Psoas muscle (tissue), 8 donors: Measurements from ENCODE around the gene FAM118A. TPM values are rescaled to one million over a fixed set of nuclear protein-coding genes. Genes with fewer than 3 reads are reported as not detected.
A peak's percentile ranks its signal among the peaks of the same experiment; 100 is the strongest.

ENCODE experiments used
- ATAC-seq, 4 donors: fragments of 200-7000 bp; cut with Tn5 transposase; one replicate each; pipeline ENCODE4 v1.9.1; 2020; ENCODE audit warnings: moderate library complexity in 3 of 4, mild to moderate bottlenecking in 2 of 4
- DNase-seq, 2 donors: peaks; one replicate each; pipeline ENCODE4 v3.0.0-alpha.2; 2020
- H3K27ac ChIP-seq: fragments of 200-600 bp; one replicate; pipeline ENCODE4 v1.8.0; 2022
- H3K27me3 ChIP-seq, 3 donors: fragments of 200-600 bp in 1 of 3; one replicate each; pipeline versions ENCODE4 v1.6.1 to v1.8.0; 2013 to 2022; ENCODE audit warnings: low read length in 2 of 3, mild to moderate bottlenecking in 2 of 3, moderate library complexity in 1 of 3; ENCODE audit not compliant: insufficient read depth in 3 of 3
- H3K36me3 ChIP-seq, 2 donors: fragments of 200-600 bp in 1 of 2; one replicate each; pipeline versions ENCODE4 v1.6.1 to v1.8.0; 2013 to 2022; ENCODE audit warnings: low read depth in 1 of 2, mild to moderate bottlenecking in 1 of 2, moderate library complexity in 1 of 2; ENCODE audit not compliant: insufficient read depth in 1 of 2
- H3K4me1 ChIP-seq: fragments of 200-600 bp; one replicate; pipeline ENCODE4 v1.8.0; 2022
- H3K4me3 ChIP-seq: fragments of 200-600 bp; one replicate; pipeline ENCODE4 v1.8.0; 2022; ENCODE audit warnings: mild to moderate bottlenecking
- H3K9me3 ChIP-seq: fragments of 200-600 bp; one replicate; pipeline ENCODE4 v1.8.0; 2022
- WGBS, 3 donors: extraction: QIAGEN DNeasy Blood & Tissue Kit; methylation state at CpG; one replicate each; pipeline versions ENCODE4 v1.1.6 to v1.1.7; 2013; 5-methylcytosine and 5-hydroxymethylcytosine counted together
- intact Hi-C, 2 donors: fragments of 100-400 bp; cut with DNase I; formaldehyde crosslinking; loops; one replicate each; pipeline versions ENCODE4 v1.11.0 to v1.14.2; 2022
- polyA plus RNA-seq, 3 donors: library from polyadenylated mRNA; stranded (reverse); fragments of 200-250 nt; gene quantifications; one replicate each; pipeline ENCODE4 v1.2.3, GENCODE V29; 2013
- total RNA-seq, 4 donors: library from RNA; stranded (reverse); fragmentation: NEBNext Ultra II Directional in 2 of 4; extraction: Animal tissue kit (Norgen Biotek cat#: 25700) in 2 of 4; gene quantifications; one replicate each; pipeline versions ENCODE4 v1.2.1 to v1.2.4, GENCODE V29; 2021 to 2023
- TF ChIP-seq, protein P1 (sequence below): fragments of 200-600 bp; IDR thresholded peaks from one replicate; pipeline ENCODE4 v1.8.0; 2022; ENCODE audit warnings: antibody characterized with exemption
- donor health status: healthy with polysubstance abuse.
- donor health status: DM: no; HTN: no; CAD: no; lungs with moderate emphysema.
- donor health status: Bipolar disorder and iron deficiency.
- donor health status: healthy.
- donor health status: DM: yes; HTN: yes; CAD: no.
- donor health status: DM: no; HTN: no; CAD: no.
- donor health status: DM: no; HTN: no; CAD: no.
- donor health status: DM: yes; HTN: yes; CAD: no.

FAM118A gene
- total and polyA plus RNA-seq, 7 donors = 5.8 to 25.5 (median 16.1) TPM

- Histone ChIP-seq H3K36me3 (no peaks in the 10 kb centered on the region), H3K27me3 (no peaks in the 10 kb centered on the region), H3K4me3 (no peak overlapping the region), H3K9me3 (no peaks in the 10 kb centered on the region), H3K27ac (peak overlapping the region; percentile 46), H3K4me1 (peaks cover 13% of the 10 kb centered on the region)
- WGBS, 3 donors = 46 to 65% (median 59%) methylated on average over 12 to 14 of the region's 14 CpGs
- intact Hi-C loops = loop anchor here in 1 of 2 donors (5.0 kb wide), 1 partner anchor 161 kb away; no protein-coding TSS in a partner anchor
- ATAC-seq = no peak
- DNase-seq = no peak
- TF ChIP-seq, protein P1, sequence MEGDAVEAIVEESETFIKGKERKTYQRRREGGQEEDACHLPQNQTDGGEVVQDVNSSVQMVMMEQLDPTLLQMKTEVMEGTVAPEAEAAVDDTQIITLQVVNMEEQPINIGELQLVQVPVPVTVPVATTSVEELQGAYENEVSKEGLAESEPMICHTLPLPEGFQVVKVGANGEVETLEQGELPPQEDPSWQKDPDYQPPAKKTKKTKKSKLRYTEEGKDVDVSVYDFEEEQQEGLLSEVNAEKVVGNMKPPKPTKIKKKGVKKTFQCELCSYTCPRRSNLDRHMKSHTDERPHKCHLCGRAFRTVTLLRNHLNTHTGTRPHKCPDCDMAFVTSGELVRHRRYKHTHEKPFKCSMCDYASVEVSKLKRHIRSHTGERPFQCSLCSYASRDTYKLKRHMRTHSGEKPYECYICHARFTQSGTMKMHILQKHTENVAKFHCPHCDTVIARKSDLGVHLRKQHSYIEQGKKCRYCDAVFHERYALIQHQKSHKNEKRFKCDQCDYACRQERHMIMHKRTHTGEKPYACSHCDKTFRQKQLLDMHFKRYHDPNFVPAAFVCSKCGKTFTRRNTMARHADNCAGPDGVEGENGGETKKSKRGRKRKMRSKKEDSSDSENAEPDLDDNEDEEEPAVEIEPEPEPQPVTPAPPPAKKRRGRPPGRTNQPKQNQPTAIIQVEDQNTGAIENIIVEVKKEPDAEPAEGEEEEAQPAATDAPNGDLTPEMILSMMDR = no peak
Measured at GRCh38 chr22:45262931-45263462, 46.7 kb upstream of the FAM118A start.

DNA sequence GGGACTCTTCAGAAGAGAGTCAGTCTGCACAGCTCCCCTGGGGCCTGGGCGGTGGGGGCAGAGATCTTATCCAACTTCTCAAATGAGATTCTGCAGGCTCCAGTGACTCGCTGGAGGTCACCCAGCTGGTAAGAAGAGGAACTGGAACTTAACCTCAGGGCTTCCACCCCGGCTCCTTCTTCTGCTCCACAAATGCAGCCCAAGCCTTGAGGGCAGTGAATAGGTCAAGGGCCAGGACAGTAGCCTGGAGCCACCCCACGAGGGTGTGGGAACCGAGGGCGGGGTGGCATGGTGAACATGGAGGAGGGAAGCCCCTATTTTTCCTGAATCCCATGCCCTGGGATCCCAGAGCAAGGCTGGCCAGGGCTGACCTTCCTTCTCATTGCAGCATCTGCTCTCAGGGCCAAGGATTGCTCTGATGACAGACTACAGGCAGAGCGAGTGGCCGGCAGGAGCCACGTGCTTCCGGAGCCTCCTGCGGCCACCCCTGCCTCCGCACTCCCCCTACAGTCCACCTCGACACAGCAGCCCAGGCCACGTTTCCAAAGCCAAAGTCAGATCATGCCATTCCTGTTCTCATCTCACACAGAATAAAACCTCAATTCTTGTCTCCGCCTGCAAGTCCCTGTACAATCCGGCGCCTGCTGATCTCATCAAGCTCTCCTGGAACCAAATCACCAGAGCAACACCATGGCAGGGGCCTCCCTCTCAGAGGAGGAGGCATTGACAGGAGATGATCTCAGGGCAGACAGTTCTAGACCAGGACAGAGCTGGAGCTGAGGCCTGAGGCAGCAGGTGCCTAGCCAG lies 46.1 kb upstream of the FAM118A start:
- H3K4me3 ChIP-seq = no peak overlapping the region
- 14 to 28% (median 17%) methylated on average over 16 to 17 of the region's 17 CpGs for whole genome bisulfite sequencing, 3 donors
- H3K36me3 ChIP-seq = no peaks in the 10 kb centered on the region
- H3K27ac ChIP-seq = peak overlapping the region; percentile 46
- DNase-seq (peak; percentile 83 to 88), ATAC-seq (peak; percentile 92 to 98 (median 96))
- H3K27me3 ChIP-seq = no peaks in the 10 kb centered on the region
- H3K4me1 ChIP-seq = peaks cover 14% of the 10 kb centered on the region
- intact Hi-C loops = loop anchor here in 1 of 2 donors (5.0 kb wide), 1 partner anchor 161 kb away; no protein-coding TSS in a partner anchor
- H3K9me3 ChIP-seq = no peaks in the 10 kb centered on the region
- TF ChIP-seq, protein P1 = peak; percentile 62

- no peaks in the 10 kb centered on the region for H3K9me3 ChIP-seq
- 74 to 87% (median 83%) methylated on average over 7 of the region's 7 CpGs for WGBS, 3 donors
Measured at GRCh38 chr22:45265535-45265934, 44.2 kb upstream of the FAM118A start.

DNA sequence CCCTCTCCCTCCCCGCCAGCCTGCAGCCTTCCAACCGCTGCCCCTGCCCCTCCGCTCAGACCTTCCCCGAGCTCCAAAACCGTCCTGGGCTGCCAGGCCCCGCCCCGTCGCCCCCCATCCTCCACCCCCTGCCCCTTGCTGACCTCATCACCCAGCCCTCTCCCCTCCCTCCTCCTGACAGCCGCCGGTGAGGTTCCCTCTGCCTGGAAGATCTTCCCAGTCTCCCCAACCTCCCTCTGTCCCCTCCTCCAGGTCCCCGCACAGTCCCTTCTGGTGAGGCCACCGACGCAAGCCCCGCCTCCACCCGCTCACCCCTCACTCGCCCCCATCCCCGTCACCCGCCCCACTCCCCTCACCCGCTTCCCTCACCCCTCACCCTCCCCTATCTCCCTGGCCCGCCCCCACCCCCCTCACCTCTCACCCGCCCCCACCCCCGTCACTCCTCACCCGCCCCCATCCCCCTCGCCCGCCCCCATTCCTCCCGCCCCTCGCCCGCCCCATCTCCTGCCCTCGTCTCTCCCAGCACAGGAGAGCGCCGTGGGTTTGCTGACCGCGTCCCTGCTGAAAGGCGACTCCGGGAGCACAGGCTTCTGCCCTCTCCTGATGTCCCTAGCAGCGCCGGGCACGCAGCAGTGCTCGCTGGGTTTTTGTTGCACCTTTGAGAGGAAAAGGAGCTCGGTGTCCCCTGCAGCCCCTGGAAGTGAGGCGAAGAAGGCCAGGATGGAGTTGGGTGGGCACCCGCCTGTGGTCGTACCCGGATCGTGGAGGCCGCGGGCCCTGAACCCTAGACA lies 41.4 kb upstream of the FAM118A start:
- DNase-seq (peak; percentile 30 to 65), ATAC-seq (no peak)
- Histone ChIP-seq H3K9me3 (no peaks in the 10 kb centered on the region), H3K27me3 (no peaks in the 10 kb centered on the region), H3K4me1 (peaks cover 38% of the 10 kb centered on the region), H3K27ac (no peak overlapping the region), H3K36me3 (no peaks in the 10 kb centered on the region), H3K4me3 (peak overlapping the region; percentile 74)
- TF ChIP-seq, protein P1 = no peak
- intact Hi-C loops = loop anchor here (2.0 to 5.0 kb wide), 3 partner anchors 166 to 284 kb away; no protein-coding TSS in a partner anchor
- WGBS, 3 donors = 1 to 6% (median 2%) methylated on average over 25 to 46 of the region's 47 CpGs

More at GRCh38 chr22:45265535-45265934, 44.2 kb upstream of the FAM118A start:
- peaks cover 28% of the 10 kb centered on the region for H3K4me1 ChIP-seq
- no peak overlapping the region for H3K27ac ChIP-seq
- no peak overlapping the region for H3K4me3 ChIP-seq
- TF ChIP-seq, protein P1 = no peak
- intact Hi-C loops = loop anchor here in 1 of 2 donors (5.0 kb wide), 1 partner anchor 287 kb away; no protein-coding TSS in a partner anchor
- no peak for ATAC-seq
- no peaks in the 10 kb centered on the region for H3K27me3 ChIP-seq
- no peak for DNase-seq
- no peaks in the 10 kb centered on the region for H3K36me3 ChIP-seq
